ENCODE measurements around the gene KCTD16. TPM values are rescaled to one million over a fixed set of nuclear protein-coding genes. Genes with fewer than 3 reads are reported as not detected.

The KCTD16 gene
- polyA plus RNA-seq, 1 of the 3 experiments (the other 2 are of a cell fraction), result 0.03 TPM

DNA sequence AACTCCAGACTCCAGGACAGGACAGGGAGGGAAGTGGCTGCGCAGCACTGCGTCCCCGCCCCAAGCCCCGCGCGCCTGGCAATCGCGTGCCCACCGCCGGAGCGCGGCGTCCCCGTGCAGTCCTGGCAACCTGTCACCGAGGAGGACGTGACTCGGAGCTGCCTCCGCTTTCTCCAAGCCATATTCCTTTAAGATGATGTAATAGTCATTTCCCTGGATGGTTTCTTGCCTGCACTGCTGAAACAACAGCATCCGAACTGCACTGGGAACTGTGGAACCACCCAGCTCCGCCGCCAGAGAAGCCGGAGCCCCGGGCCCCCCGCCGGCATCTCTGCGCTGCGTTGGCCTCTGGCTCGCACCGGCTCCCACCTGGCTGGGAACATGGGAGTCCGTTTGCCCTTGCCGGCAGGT, 34.5 kb downstream of the KCTD16 start:
- Histone ChIP-seq H3K4me1 (ENCODE audit: control insufficient read depth in 1 of 2, insufficient read depth in 2 of 2, low read depth in 1 of 2, low read length in 1 of 2) (peaks cover 0 to 7% of the 10 kb centered on the region in 2 experiments; a peak in 2 of 4 replicates), H3K4me2 (peak overlapping the region; percentile 82), H3K9me2 (no peaks in the 10 kb centered on the region), H3K27ac (ENCODE audit: low read depth in 2 of 2, low read length in 1 of 2) (no peak overlapping the region; a peak in 1 of 4 replicates), H4K20me1 (ENCODE audit: insufficient read depth) (no peaks in the 10 kb centered on the region), H3K9me3 (no peaks in the 10 kb centered on the region), H3K9ac (peak overlapping the region; percentile 29), H3K79me2 (ENCODE audit: insufficient read depth) (no peaks in the 10 kb centered on the region), H3F3A (replicated peaks; ENCODE audit: insufficient read depth) (no peaks in the 10 kb centered on the region), H3K27me3 (ENCODE audit: insufficient read depth) (no peaks in the 10 kb centered on the region), H2AFZ (ENCODE audit: low read depth) (peak overlapping the region; percentile 79), H3K4me3 (ENCODE audit: low read depth in 2 of 2, low read length in 1 of 2) (peak overlapping the region; percentile 51 to 67), H3K36me3 (replicated peaks in 1 of 2; ENCODE audit: control insufficient read depth in 1 of 2, insufficient read depth in 2 of 2, low read length in 1 of 2) (no peaks in the 10 kb centered on the region)
- peak; percentile 65 for DNase-seq
- ChIA-PET CTCF (interaction anchor here (0.6 to 3.4 kb wide), 11 partner anchors 9 to 1776 kb away, joined by 3 to 30 read pairs (median 5); no protein-coding TSS in a partner anchor), POLR2A (no interaction called here)
- TF ChIP-seq NRF1 (IDR thresholded peaks at IDR 0.05; ENCODE audit: low read depth, low read length), result 0 out of 2 replicates have a peak, but pooled peaks have one; percentile 9
- TF ChIP-seq, protein P1, sequence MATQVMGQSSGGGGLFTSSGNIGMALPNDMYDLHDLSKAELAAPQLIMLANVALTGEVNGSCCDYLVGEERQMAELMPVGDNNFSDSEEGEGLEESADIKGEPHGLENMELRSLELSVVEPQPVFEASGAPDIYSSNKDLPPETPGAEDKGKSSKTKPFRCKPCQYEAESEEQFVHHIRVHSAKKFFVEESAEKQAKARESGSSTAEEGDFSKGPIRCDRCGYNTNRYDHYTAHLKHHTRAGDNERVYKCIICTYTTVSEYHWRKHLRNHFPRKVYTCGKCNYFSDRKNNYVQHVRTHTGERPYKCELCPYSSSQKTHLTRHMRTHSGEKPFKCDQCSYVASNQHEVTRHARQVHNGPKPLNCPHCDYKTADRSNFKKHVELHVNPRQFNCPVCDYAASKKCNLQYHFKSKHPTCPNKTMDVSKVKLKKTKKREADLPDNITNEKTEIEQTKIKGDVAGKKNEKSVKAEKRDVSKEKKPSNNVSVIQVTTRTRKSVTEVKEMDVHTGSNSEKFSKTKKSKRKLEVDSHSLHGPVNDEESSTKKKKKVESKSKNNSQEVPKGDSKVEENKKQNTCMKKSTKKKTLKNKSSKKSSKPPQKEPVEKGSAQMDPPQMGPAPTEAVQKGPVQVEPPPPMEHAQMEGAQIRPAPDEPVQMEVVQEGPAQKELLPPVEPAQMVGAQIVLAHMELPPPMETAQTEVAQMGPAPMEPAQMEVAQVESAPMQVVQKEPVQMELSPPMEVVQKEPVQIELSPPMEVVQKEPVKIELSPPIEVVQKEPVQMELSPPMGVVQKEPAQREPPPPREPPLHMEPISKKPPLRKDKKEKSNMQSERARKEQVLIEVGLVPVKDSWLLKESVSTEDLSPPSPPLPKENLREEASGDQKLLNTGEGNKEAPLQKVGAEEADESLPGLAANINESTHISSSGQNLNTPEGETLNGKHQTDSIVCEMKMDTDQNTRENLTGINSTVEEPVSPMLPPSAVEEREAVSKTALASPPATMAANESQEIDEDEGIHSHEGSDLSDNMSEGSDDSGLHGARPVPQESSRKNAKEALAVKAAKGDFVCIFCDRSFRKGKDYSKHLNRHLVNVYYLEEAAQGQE (IDR thresholded peaks at IDR 0.05; ENCODE audit: low read depth, low read length), result no peak
- TF ChIP-seq, protein P2, sequence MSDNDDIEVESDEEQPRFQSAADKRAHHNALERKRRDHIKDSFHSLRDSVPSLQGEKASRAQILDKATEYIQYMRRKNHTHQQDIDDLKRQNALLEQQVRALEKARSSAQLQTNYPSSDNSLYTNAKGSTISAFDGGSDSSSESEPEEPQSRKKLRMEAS (IDR thresholded peaks at IDR 0.05; ENCODE audit: low read depth), result 0 out of 2 replicates have a peak, but pooled peaks have one; percentile 35
- TF ChIP-seq RXRA (IDR thresholded peaks at IDR 0.05; ENCODE audit: borderline replicate concordance, low read depth), result no peak
- TF ChIP-seq MXI1 (IDR thresholded peaks at IDR 0.05; ENCODE audit: low read depth, low read length), result peak; percentile 49; the same call in 1 of the 2 replicates
- TF ChIP-seq, protein P3, sequence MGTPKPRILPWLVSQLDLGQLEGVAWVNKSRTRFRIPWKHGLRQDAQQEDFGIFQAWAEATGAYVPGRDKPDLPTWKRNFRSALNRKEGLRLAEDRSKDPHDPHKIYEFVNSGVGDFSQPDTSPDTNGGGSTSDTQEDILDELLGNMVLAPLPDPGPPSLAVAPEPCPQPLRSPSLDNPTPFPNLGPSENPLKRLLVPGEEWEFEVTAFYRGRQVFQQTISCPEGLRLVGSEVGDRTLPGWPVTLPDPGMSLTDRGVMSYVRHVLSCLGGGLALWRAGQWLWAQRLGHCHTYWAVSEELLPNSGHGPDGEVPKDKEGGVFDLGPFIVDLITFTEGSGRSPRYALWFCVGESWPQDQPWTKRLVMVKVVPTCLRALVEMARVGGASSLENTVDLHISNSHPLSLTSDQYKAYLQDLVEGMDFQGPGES (IDR thresholded peaks at IDR 0.05; ENCODE audit: low read depth, low read length), result no peak
- WGBS (ENCODE audit: low lambda C conversion rate), result 5% methylated on average over 18 of the region's 31 CpGs

DNA sequence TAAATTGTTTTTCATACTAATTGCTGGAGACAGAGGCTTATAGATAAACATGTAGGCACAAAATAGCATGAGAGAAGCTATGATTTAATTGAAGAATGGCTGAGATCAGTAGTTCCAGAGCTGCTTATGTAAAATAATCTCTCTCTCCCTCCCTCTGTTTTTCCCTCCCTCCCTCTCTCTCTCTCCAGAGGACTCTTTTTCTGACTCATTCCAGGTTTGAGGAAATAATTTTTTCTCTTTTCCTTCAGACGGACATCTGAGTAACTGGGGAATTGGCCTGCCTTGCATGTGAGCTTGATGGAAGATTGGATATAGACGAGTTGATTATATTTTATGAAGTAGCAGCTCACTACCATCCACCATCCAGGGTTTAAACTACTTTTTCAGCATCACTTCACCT, 35.5 kb downstream of the KCTD16 start:
- TF ChIP-seq GATA2 (CRISPR knock-in tag; IDR thresholded peaks at IDR 0.05), result no peak
- TF ChIP-seq TCF12 (IDR thresholded peaks at IDR 0.05), result no peak
- no peak for TF ChIP-seq GABPA (IDR thresholded peaks at IDR 0.05; ENCODE audit: low read depth)
- no peak for TF ChIP-seq RAD21 (IDR thresholded peaks at IDR 0.05; ENCODE audit: low read length)
- no peak for TF ChIP-seq RFX5 (IDR thresholded peaks at IDR 0.05; ENCODE audit: low read length)
- no peak for TF ChIP-seq MEF2A (IDR thresholded peaks at IDR 0.05; ENCODE audit: borderline replicate concordance, low read depth)
- TF ChIP-seq, protein P4, sequence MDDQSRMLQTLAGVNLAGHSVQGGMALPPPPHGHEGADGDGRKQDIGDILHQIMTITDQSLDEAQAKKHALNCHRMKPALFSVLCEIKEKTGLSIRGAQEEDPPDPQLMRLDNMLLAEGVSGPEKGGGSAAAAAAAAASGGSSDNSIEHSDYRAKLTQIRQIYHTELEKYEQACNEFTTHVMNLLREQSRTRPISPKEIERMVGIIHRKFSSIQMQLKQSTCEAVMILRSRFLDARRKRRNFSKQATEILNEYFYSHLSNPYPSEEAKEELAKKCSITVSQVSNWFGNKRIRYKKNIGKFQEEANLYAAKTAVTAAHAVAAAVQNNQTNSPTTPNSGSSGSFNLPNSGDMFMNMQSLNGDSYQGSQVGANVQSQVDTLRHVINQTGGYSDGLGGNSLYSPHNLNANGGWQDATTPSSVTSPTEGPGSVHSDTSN (IDR thresholded peaks at IDR 0.05), result no peak
- TF ChIP-seq JUND (IDR thresholded peaks at IDR 0.05), result no peak
- TF ChIP-seq, protein P5, sequence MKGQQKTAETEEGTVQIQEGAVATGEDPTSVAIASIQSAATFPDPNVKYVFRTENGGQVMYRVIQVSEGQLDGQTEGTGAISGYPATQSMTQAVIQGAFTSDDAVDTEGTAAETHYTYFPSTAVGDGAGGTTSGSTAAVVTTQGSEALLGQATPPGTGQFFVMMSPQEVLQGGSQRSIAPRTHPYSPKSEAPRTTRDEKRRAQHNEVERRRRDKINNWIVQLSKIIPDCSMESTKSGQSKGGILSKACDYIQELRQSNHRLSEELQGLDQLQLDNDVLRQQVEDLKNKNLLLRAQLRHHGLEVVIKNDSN (IDR thresholded peaks at IDR 0.05; ENCODE audit: borderline replicate concordance, low read depth), result no peak
- no peak for TF ChIP-seq RCOR1 (IDR thresholded peaks at IDR 0.05; ENCODE audit: low read length)
- TF ChIP-seq EZH2phosphoT487 (IDR thresholded peaks at IDR 0.05; ENCODE audit: borderline replicate concordance, low read depth), result no peak
- no peak for TF ChIP-seq NFIC (IDR thresholded peaks at IDR 0.05; ENCODE audit: borderline replicate concordance)
- TF ChIP-seq, protein P3 (IDR thresholded peaks at IDR 0.05; ENCODE audit: low read depth, low read length), result no peak
- Histone ChIP-seq H3K27me3 (ENCODE audit: insufficient read depth) (no peaks in the 10 kb centered on the region), H3K79me2 (ENCODE audit: insufficient read depth) (no peaks in the 10 kb centered on the region), H3K9ac (no peak overlapping the region), H4K20me1 (ENCODE audit: insufficient read depth) (no peaks in the 10 kb centered on the region), H3K9me3 (no peaks in the 10 kb centered on the region), H3K36me3 (replicated peaks in 1 of 2; ENCODE audit: control insufficient read depth in 1 of 2, insufficient read depth in 2 of 2, low read length in 1 of 2) (no peaks in the 10 kb centered on the region), H3K4me1 (ENCODE audit: control insufficient read depth in 1 of 2, insufficient read depth in 2 of 2, low read depth in 1 of 2, low read length in 1 of 2) (peaks cover 0 to 7% of the 10 kb centered on the region in 2 experiments; a peak in 3 of 4 replicates), H3K4me3 (ENCODE audit: low read depth in 2 of 2, low read length in 1 of 2) (no peak overlapping the region), H2AFZ (ENCODE audit: low read depth) (no peak overlapping the region), H3K4me2 (peak overlapping the region; percentile 82; the same call in 1 of the 2 replicates), H3K9me2 (no peaks in the 10 kb centered on the region), H3K27ac (ENCODE audit: low read depth in 2 of 2, low read length in 1 of 2) (no peak overlapping the region), H3F3A (replicated peaks; ENCODE audit: insufficient read depth) (no peaks in the 10 kb centered on the region)
- 38% methylated on average over 2 of the region's 2 CpGs for WGBS (ENCODE audit: low lambda C conversion rate)
- ChIA-PET CTCF (interaction anchor here (0.6 to 3.4 kb wide), 5 partner anchors 18 to 1620 kb away, joined by 3 to 30 read pairs (median 6); no protein-coding TSS in a partner anchor), POLR2A (no interaction called here)
- DNase-seq, result no peak

Data from SK-N-SH (cell line).